ENCODE measurements around the gene PODXL.
"Not testable (repeated sequence)": the region's sequence is repeated elsewhere in the genome, so short reads cannot be mapped to it uniquely, and the experiment has no call there.

Gene PODXL

DNA sequence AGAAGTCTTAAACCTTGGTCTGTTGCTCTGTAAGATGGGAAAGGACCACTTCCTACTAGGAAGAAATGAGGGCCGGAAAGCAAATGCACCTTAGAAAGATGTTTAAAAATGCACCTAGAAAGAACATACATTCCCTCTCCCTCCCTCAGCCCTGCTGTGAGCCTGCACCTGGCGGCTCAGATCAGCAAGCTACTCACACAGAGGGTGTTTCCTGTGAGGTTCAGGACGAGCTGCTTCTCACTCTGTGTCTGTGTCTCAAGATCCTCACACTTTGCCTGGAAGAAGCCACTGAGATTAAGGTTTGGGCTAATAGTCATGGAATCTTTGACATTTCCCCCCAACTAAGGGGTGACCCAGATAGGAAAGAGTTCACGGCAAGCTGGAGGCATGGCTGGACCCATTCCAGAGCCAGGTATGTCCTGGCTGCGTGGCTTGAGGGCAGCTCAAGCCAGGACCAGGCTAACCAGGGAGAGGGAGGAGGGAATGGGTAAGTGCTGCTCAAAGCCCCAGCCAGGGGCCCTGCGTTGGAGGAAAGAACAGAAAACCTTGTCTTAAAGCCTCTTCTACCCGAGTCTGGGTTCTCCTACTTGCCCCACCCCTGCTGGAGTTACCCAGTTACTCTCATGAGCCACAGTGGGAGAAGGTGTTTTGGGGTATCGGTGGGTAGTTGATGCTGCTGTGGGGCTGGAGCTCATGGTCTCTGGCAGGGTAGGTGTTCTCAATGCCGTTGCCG lies 47.5 kb downstream of the PODXL start:
- no peak overlapping the region for H3K9ac ChIP-seq (ENCODE audit: low read length in 2 of 2)
- H3K27me3 ChIP-seq (ENCODE audit: control insufficient read depth in 1 of 2, insufficient read depth in 2 of 2, low read length in 2 of 2) = no peaks in the 10 kb centered on the region
- no peaks in the 10 kb centered on the region for H3K9me3 ChIP-seq (ENCODE audit: control insufficient read depth in 2 of 2, low read length in 2 of 2)
- peaks cover 12% of the 10 kb centered on the region for H3K4me1 ChIP-seq (ENCODE audit: control insufficient read depth, insufficient read depth, low read length)
- H3K36me3 ChIP-seq (ENCODE audit: control insufficient read depth in 2 of 2, insufficient read depth in 2 of 2, low read length in 2 of 2) = no peaks in the 10 kb centered on the region
- no peak overlapping the region for H3K27ac ChIP-seq (ENCODE audit: low read length)
- H3K4me3 ChIP-seq (ENCODE audit: low read length in 2 of 2) = no peak overlapping the region

GRCh38 chr7:131507592-131508331 lies 48.7 kb downstream of the PODXL start:
- Histone ChIP-seq H3K36me3 (ENCODE audit: control insufficient read depth in 2 of 2, insufficient read depth in 2 of 2, low read length in 2 of 2) (no peaks in the 10 kb centered on the region), H3K27ac (ENCODE audit: low read length) (no peak overlapping the region), H3K9me3 (ENCODE audit: control insufficient read depth in 2 of 2, low read length in 2 of 2) (no peaks in the 10 kb centered on the region), H3K27me3 (ENCODE audit: control insufficient read depth in 1 of 2, insufficient read depth in 2 of 2, low read length in 2 of 2) (no peaks in the 10 kb centered on the region), H3K9ac (ENCODE audit: low read length in 2 of 2) (no peak overlapping the region), H3K4me1 (ENCODE audit: control insufficient read depth, insufficient read depth, low read length) (peaks cover 11% of the 10 kb centered on the region), H3K4me3 (ENCODE audit: low read length in 2 of 2) (peak overlapping the region; percentile 13 to 44)

GRCh38 chr7:131506597-131506996 lies 49.8 kb downstream of the PODXL start:
- H3K9me3 ChIP-seq (ENCODE audit: control insufficient read depth in 2 of 2, low read length in 2 of 2) = no peaks in the 10 kb centered on the region
- no peak overlapping the region for H3K27ac ChIP-seq (ENCODE audit: low read length)
- H3K4me3 ChIP-seq (ENCODE audit: low read length in 2 of 2) = no peak overlapping the region
- H3K36me3 ChIP-seq (ENCODE audit: control insufficient read depth in 2 of 2, insufficient read depth in 2 of 2, low read length in 2 of 2) = peaks cover 0 to 2% of the 10 kb centered on the region in 2 donors
- H3K27me3 ChIP-seq (ENCODE audit: control insufficient read depth in 1 of 2, insufficient read depth in 2 of 2, low read length in 2 of 2) = no peaks in the 10 kb centered on the region
- peaks cover 20% of the 10 kb centered on the region for H3K4me1 ChIP-seq (ENCODE audit: control insufficient read depth, insufficient read depth, low read length)
- no peak overlapping the region for H3K9ac ChIP-seq (ENCODE audit: low read length in 2 of 2)

DNA sequence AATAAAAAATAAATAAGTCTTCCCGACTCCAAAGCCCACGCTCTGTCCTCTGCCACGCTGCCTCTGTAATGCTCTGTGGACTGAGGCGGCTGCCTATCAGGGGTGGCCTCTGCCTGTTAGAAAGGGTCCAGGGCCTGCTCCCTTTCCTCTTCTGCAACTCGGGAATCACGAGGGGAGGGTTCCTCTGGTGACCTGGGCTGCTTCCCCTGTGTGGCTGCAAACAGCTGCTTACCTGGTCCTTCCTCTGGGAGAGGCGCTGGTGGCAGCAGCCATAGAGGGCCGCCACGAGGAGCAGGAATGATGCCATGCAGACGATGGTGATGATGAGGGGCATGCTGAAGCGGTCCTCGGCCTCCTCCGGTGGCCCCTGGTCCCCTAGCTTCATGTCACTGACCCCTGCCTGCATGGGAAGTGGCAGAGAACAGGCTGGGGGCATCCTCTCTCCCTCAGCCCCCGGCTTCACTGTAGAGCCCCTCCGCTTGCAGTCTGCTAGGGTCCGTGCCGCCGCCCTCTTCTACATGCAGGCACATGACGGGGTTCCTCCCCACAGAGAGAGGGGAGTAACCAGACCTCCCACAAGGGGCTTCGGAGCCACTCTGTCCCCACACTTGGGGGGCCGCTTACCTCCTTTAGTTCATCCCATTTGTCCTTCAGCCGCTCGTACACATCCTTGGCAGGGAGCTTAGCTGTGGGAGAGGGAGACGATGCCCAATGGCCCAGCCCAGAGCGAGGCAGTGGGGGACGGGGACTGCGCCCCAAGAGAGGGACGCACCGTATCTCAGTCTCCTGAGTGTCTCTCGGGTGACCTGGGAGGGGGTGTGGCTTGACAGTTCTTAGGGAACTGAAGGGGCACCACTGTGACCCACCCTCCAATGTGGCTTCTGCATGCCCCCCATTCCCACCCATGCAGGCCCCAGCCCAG lies 50.5 kb downstream of the PODXL start:
- Histone ChIP-seq H3K27me3 (ENCODE audit: control insufficient read depth in 1 of 2, insufficient read depth in 2 of 2, low read length in 2 of 2) (no peaks in the 10 kb centered on the region), H3K36me3 (ENCODE audit: control insufficient read depth in 2 of 2, insufficient read depth in 2 of 2, low read length in 2 of 2) (peaks cover 0 to 2% of the 10 kb centered on the region in 2 donors), H3K9ac (ENCODE audit: low read length in 2 of 2) (no peak overlapping the region), H3K4me1 (ENCODE audit: control insufficient read depth, insufficient read depth, low read length) (peaks cover 20% of the 10 kb centered on the region), H3K4me3 (ENCODE audit: low read length in 2 of 2) (no peak overlapping the region), H3K27ac (ENCODE audit: low read length) (no peak overlapping the region), H3K9me3 (ENCODE audit: control insufficient read depth in 2 of 2, low read length in 2 of 2) (no peaks in the 10 kb centered on the region)

- not testable (repeated sequence) for H3K27me3 ChIP-seq (ENCODE audit: control insufficient read depth in 1 of 2, insufficient read depth in 2 of 2, low read length in 2 of 2); H3K9me3 ChIP-seq (ENCODE audit: control insufficient read depth in 2 of 2, low read length in 2 of 2); H3K9ac ChIP-seq (ENCODE audit: low read length in 2 of 2); H3K27ac ChIP-seq (ENCODE audit: low read length); H3K36me3 ChIP-seq (ENCODE audit: control insufficient read depth in 2 of 2, insufficient read depth in 2 of 2, low read length in 2 of 2); H3K4me3 ChIP-seq (ENCODE audit: low read length in 2 of 2)
- peaks cover 20% of the 10 kb centered on the region for H3K4me1 ChIP-seq (ENCODE audit: control insufficient read depth, insufficient read depth, low read length)
Measured at GRCh38 chr7:131505037-131505620, 51.3 kb downstream of the PODXL start.

DNA sequence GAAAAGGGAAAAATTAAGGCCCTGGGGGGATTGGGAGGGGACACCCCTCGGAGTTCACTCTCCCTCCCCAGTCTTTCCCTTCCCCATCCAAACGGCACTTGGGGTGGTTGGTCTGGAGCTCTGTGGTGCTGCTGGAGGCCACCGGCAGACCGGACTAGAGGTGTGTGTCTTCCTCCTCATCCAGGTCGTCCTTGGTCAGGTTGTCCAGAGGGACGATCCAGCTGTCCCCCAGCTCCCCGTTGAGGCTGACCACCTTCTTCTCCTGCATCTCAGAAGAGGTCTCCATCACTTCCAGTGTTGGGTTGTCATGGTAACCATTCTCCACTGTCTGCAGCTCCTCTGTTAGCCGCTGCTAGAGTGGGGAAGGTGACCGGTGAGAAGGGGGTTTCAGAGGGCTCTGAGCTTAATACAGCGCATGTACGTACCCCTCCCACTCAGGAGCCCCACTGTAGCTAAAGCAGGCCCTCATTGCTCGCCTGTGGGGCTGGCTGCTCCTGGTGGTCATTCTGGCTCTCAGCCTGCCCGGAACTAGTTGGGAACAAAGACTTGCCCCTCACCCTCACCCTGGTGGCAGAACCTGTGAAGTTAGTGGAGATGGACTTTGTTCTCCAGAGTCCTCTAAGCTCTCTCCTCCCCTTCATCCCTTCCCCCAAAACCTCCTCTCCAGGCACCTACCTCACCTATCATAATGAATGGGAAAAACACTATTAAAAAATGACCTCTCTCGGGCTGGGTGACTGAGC lies 52.1 kb downstream of the PODXL start:
- Histone ChIP-seq H3K27me3 (ENCODE audit: control insufficient read depth in 1 of 2, insufficient read depth in 2 of 2, low read length in 2 of 2) (no peaks in the 10 kb centered on the region), H3K9ac (ENCODE audit: low read length in 2 of 2) (no peak overlapping the region), H3K36me3 (ENCODE audit: control insufficient read depth in 2 of 2, insufficient read depth in 2 of 2, low read length in 2 of 2) (peaks cover 0 to 3% of the 10 kb centered on the region in 2 donors), H3K4me3 (ENCODE audit: low read length in 2 of 2) (no peak overlapping the region), H3K27ac (ENCODE audit: low read length) (no peak overlapping the region), H3K4me1 (ENCODE audit: control insufficient read depth, insufficient read depth, low read length) (peaks cover 20% of the 10 kb centered on the region), H3K9me3 (ENCODE audit: control insufficient read depth in 2 of 2, low read length in 2 of 2) (no peaks in the 10 kb centered on the region)

DNA sequence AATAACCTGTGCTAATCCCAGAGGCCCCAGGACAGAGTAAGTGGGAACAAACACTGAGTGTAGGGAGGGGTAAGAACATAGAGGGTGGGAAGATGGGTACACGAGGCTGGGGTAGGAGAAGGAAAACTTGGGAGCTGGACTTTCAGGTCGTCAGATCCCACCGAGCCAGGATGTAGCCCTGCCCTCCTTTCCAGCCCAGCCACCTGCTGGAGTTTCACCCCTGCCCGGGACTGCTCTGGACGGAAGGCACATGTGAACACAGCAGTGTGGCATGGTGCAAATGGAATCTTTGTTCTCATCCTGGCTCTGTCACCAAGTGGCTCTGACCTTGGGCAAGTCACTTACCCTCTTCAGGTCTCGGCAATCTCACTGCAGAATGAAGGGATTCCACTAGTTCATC lies 52.8 kb downstream of the PODXL start:
- H3K4me3 ChIP-seq (ENCODE audit: low read length in 2 of 2) = no peak overlapping the region
- H3K9me3 ChIP-seq (ENCODE audit: control insufficient read depth in 2 of 2, low read length in 2 of 2) = no peaks in the 10 kb centered on the region
- peaks cover 0 to 3% of the 10 kb centered on the region in 2 donors for H3K36me3 ChIP-seq (ENCODE audit: control insufficient read depth in 2 of 2, insufficient read depth in 2 of 2, low read length in 2 of 2)
- H3K4me1 ChIP-seq (ENCODE audit: control insufficient read depth, insufficient read depth, low read length) = peaks cover 20% of the 10 kb centered on the region
- no peak overlapping the region for H3K9ac ChIP-seq (ENCODE audit: low read length in 2 of 2)
- no peak overlapping the region for H3K27ac ChIP-seq (ENCODE audit: low read length)
- no peaks in the 10 kb centered on the region for H3K27me3 ChIP-seq (ENCODE audit: control insufficient read depth in 1 of 2, insufficient read depth in 2 of 2, low read length in 2 of 2)

GRCh38 chr7:131502810-131503508 lies 53.5 kb downstream of the PODXL start:
- peaks cover 0 to 3% of the 10 kb centered on the region in 2 donors for H3K36me3 ChIP-seq (ENCODE audit: control insufficient read depth in 2 of 2, insufficient read depth in 2 of 2, low read length in 2 of 2)
- H3K27ac ChIP-seq (ENCODE audit: low read length) = no peak overlapping the region
- H3K4me1 ChIP-seq (ENCODE audit: control insufficient read depth, insufficient read depth, low read length) = peaks cover 18% of the 10 kb centered on the region
- no peak overlapping the region for H3K9ac ChIP-seq (ENCODE audit: low read length in 2 of 2)
- no peaks in the 10 kb centered on the region for H3K9me3 ChIP-seq (ENCODE audit: control insufficient read depth in 2 of 2, low read length in 2 of 2)
- no peaks in the 10 kb centered on the region for H3K27me3 ChIP-seq (ENCODE audit: control insufficient read depth in 1 of 2, insufficient read depth in 2 of 2, low read length in 2 of 2)
- no peak overlapping the region for H3K4me3 ChIP-seq (ENCODE audit: low read length in 2 of 2)

- no peaks in the 10 kb centered on the region for H3K27me3 ChIP-seq (ENCODE audit: control insufficient read depth in 1 of 2, insufficient read depth in 2 of 2, low read length in 2 of 2)
- H3K36me3 ChIP-seq (ENCODE audit: control insufficient read depth in 2 of 2, insufficient read depth in 2 of 2, low read length in 2 of 2) = peaks cover 0 to 6% of the 10 kb centered on the region in 2 donors
- H3K27ac ChIP-seq (ENCODE audit: low read length) = no peak overlapping the region
- H3K9ac ChIP-seq (ENCODE audit: low read length in 2 of 2) = no peak overlapping the region
- no peak overlapping the region for H3K4me3 ChIP-seq (ENCODE audit: low read length in 2 of 2)
- H3K4me1 ChIP-seq (ENCODE audit: control insufficient read depth, insufficient read depth, low read length) = peaks cover 18% of the 10 kb centered on the region
- H3K9me3 ChIP-seq (ENCODE audit: control insufficient read depth in 2 of 2, low read length in 2 of 2) = no peaks in the 10 kb centered on the region
Measured at GRCh38 chr7:131501930-131502685, 54.3 kb downstream of the PODXL start.

Data from stomach smooth muscle (tissue), 2 donors.